LNCAP (cell line): Measurements from ENCODE around the gene ADCY3.

ENCODE experiments used
- CTCF ChIP-seq: fragments of 450-650 bp; IDR thresholded peaks from 2 replicates; pipeline ENCODE4 v1.5.1; 2017; ENCODE audit warnings: mild to moderate bottlenecking

ADCY3 gene

GRCh38 chr2:24855022-24855622, 64.9 kb downstream of the ADCY3 start:
- no peak for TF ChIP-seq CTCF

GRCh38 chr2:24853996-24854395, 66.0 kb downstream of the ADCY3 start:
- TF ChIP-seq CTCF = no peak

GRCh38 chr2:24853046-24853445, 67.0 kb downstream of the ADCY3 start:
- TF ChIP-seq CTCF = no peak

- TF ChIP-seq CTCF = no peak
These were observed 67.5 kb downstream of the ADCY3 start for GRCh38 chr2:24852431-24853020.

GRCh38 chr2:24852026-24852425, 68.0 kb downstream of the ADCY3 start:
- no peak for TF ChIP-seq CTCF

GRCh38 chr2:24850944-24851343, 69.1 kb downstream of the ADCY3 start:
- no peak for TF ChIP-seq CTCF

GRCh38 chr2:24845691-24846090, 74.3 kb downstream of the ADCY3 start:
- TF ChIP-seq CTCF = no peak
